ENCODE results near the gene NXF2B.
"Not testable (repeated sequence)": the region's sequence is repeated elsewhere in the genome, so short reads cannot be mapped to it uniquely, and the experiment has no call there.

NXF2B gene, protein sequence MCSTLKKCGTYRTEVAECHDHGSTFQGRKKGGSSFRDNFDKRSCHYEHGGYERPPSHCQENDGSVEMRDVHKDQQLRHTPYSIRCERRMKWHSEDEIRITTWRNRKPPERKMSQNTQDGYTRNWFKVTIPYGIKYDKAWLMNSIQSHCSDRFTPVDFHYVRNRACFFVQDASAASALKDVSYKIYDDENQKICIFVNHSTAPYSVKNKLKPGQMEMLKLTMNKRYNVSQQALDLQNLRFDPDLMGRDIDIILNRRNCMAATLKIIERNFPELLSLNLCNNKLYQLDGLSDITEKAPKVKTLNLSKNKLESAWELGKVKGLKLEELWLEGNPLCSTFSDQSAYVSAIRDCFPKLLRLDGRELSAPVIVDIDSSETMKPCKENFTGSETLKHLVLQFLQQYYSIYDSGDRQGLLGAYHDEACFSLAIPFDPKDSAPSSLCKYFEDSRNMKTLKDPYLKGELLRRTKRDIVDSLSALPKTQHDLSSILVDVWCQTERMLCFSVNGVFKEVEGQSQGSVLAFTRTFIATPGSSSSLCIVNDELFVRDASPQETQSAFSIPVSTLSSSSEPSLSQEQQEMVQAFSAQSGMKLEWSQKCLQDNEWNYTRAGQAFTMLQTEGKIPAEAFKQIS

GRCh38 chrX:102439908-102440307 lies at the start of gene NXF2B:
Gene NXF2B (minus strand): TSS chrX:102440008. CDS start chrX:102380036, 59,972 bp downstream.
- not testable (repeated sequence) for H3K9me3 Mint-ChIP-seq (ENCODE audit: low read depth); H3K4me3 Mint-ChIP-seq; H3K4me1 Mint-ChIP-seq (ENCODE audit: low read depth); H3K27ac Mint-ChIP-seq; H3K36me3 Mint-ChIP-seq; H3K27me3 Mint-ChIP-seq

DNA sequence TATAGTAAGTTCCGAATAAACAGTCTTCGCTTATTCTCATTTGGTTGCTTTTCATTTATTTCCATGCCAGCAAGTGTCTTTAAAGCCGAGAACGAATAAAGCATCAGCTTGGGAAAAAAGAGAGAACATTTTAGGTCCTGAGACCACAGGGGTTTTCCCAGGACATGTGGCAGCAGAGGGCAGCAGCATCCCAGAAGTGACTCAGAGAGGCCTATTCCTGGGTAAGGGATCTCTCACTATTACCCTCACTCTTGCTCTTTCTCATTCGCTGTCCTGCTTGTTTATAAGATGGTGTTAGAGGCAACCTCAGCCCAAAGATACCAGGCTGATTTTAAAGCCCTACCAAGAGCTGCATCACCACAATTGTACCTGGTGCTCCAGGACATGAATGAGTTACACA lies 39.0 kb upstream of the NXF2B start:
- H3K36me3 Mint-ChIP-seq; H3K4me1 Mint-ChIP-seq (ENCODE audit: low read depth); H3K4me3 Mint-ChIP-seq; H3K27ac Mint-ChIP-seq; H3K27me3 Mint-ChIP-seq; H3K9me3 Mint-ChIP-seq (ENCODE audit: low read depth): not testable (repeated sequence)

DNA sequence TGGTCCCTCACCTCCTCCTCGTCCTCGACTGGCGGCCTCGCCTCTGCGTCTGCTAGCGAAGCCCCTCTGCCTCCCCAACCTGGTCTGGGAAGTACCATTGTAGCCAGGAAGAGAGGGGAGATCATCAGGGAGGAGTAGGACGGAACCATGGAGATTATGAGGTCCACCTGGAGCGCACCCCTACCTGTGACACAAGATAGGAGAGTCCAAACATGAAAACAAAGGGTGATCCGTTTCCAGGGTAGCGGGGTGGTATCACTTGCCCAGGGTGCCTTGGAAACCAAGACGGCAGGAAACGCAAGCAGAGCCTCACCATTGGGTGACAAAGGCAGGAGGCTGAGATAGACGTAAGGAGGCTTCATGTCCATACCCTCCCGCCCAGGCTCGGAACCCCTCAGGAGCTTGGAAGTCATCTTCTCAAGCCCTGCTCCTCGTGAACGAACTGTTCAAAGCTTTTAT lies 32.0 kb upstream of the NXF2B start, which contains the start of gene TCP11X2:
Gene TCP11X2, minus strand, starts transcription at position 51 of the 459 bp plus-strand sequence.
- not testable (repeated sequence) for H3K36me3 Mint-ChIP-seq; H3K4me3 Mint-ChIP-seq; H3K27me3 Mint-ChIP-seq; H3K9me3 Mint-ChIP-seq (ENCODE audit: low read depth); H3K27ac Mint-ChIP-seq; H3K4me1 Mint-ChIP-seq (ENCODE audit: low read depth)

DNA sequence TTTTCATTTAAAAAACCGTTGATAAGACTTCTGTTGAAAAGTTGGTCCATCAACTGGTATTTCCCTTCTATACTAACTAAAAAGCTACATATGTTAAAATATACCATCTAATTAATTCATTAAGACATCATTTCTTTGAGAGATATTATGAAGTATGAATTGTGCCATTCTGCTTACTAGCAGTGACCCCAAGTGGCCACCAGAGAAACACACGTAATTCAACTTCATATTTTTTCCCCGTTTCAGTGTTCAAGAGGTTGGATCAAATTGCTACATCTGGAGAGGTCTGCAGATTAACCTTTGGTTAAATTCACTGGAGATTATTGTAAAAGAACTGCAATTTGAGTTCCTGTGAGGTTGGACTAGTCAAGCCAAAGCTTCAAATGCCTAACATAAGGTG lies 30.4 kb upstream of the NXF2B start:
- not testable (repeated sequence) for H3K9me3 Mint-ChIP-seq (ENCODE audit: low read depth); H3K36me3 Mint-ChIP-seq; H3K4me1 Mint-ChIP-seq (ENCODE audit: low read depth); H3K4me3 Mint-ChIP-seq; H3K27me3 Mint-ChIP-seq; H3K27ac Mint-ChIP-seq

DNA sequence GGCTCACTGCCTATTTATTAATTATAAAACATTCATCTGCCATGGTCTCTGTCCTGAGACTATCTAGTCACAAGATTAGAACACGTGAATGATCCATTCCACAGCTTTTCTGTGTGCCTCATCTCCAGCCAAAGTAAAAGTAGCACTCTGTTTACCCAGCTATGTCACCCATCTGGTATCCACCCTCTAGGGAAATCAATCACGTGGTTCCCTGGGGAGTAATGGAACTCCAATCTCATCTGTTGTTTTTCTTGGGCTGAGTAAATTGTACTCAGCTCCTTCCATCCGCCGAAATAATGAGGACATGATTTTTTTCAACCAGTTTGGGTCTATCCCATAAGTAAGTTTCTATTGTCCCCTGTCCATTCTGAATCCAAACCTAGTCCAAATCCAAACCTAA lies 18.8 kb upstream of the NXF2B start:
- H3K27me3 Mint-ChIP-seq; H3K36me3 Mint-ChIP-seq; H3K27ac Mint-ChIP-seq; H3K9me3 Mint-ChIP-seq (ENCODE audit: low read depth); H3K4me3 Mint-ChIP-seq; H3K4me1 Mint-ChIP-seq (ENCODE audit: low read depth): not testable (repeated sequence)

GRCh38 chrX:102414493-102414892 lies 25.3 kb downstream of the NXF2B start:
- not testable (repeated sequence) for H3K4me3 Mint-ChIP-seq; H3K9me3 Mint-ChIP-seq (ENCODE audit: low read depth); H3K27me3 Mint-ChIP-seq; H3K4me1 Mint-ChIP-seq (ENCODE audit: low read depth); H3K36me3 Mint-ChIP-seq; H3K27ac Mint-ChIP-seq

- Mint-ChIP-seq H3K27me3 (no peaks in the 10 kb centered on the region), H3K4me1 (ENCODE audit: low read depth) (no peaks in the 10 kb centered on the region)
These were observed 93.9 kb downstream of the NXF2B start for GRCh38 chrX:102345916-102346315.

GRCh38 chrX:102341867-102342266 lies 97.9 kb downstream of the NXF2B start:
- Mint-ChIP-seq H3K27ac (no peak overlapping the region), H3K4me1 (ENCODE audit: low read depth) (no peaks in the 10 kb centered on the region), H3K9me3 (ENCODE audit: low read depth) (no peaks in the 10 kb centered on the region), H3K36me3 (no peaks in the 10 kb centered on the region), H3K4me3 (no peak overlapping the region), H3K27me3 (no peaks in the 10 kb centered on the region)

More at GRCh38 chrX:102345916-102346315, 93.9 kb downstream of the NXF2B start:
- Mint-ChIP-seq H3K27ac (no peak overlapping the region), H3K36me3 (no peaks in the 10 kb centered on the region), H3K9me3 (ENCODE audit: low read depth) (no peaks in the 10 kb centered on the region), H3K4me3 (no peak overlapping the region)

GRCh38 chrX:102339312-102340298 lies 100.2 kb downstream of the NXF2B start:
- H3K27ac Mint-ChIP-seq: no peak overlapping the region
- no peaks in the 10 kb centered on the region for H3K27me3 Mint-ChIP-seq
- H3K9me3 Mint-ChIP-seq (ENCODE audit: low read depth): no peaks in the 10 kb centered on the region
- H3K4me3 Mint-ChIP-seq: no peak overlapping the region
- no peaks in the 10 kb centered on the region for H3K36me3 Mint-ChIP-seq
- no peaks in the 10 kb centered on the region for H3K4me1 Mint-ChIP-seq (ENCODE audit: low read depth)

- Mint-ChIP-seq H3K36me3 (no peaks in the 10 kb centered on the region), H3K4me1 (ENCODE audit: low read depth) (no peaks in the 10 kb centered on the region), H3K4me3 (no peak overlapping the region), H3K27ac (no peak overlapping the region), H3K9me3 (ENCODE audit: low read depth) (no peaks in the 10 kb centered on the region), H3K27me3 (no peaks in the 10 kb centered on the region)
These were observed 101.6 kb downstream of the NXF2B start for GRCh38 chrX:102338162-102338561.
